SH-SY5Y (cell line): ENCODE data around the gene FBXL17.

Experiments used
- GATA2 ChIP-seq: IDR thresholded peaks from 2 replicates; pipeline ENCODE4 v1.6.1; 2011; ENCODE audit warnings: mild to moderate bottlenecking, low read depth, low read length
- GATA3 ChIP-seq: IDR thresholded peaks from 2 replicates; pipeline ENCODE4 v1.6.1; 2011; ENCODE audit warnings: low read depth, mild to moderate bottlenecking, low read length, moderate library complexity

DNA sequence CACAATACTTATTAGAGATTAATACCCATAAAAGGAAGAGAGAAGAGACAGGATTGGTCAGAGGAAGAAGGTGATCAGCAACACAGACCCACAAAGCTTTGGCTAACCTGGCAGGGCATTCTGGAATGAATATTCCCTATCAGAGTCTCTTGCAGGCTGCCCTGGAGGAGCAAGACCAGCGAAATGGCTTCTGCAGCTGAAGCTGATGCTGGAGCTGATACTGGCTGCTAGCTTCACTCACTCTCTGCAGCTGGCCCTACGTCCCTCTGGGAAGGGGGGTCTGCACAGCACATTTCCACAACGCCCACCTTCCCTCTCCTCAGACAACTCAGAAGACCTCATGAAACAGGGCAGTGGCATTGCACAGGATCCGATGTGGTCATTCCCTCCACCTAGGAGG, 541.3 kb downstream of the FBXL17 start:
- TF ChIP-seq GATA3 (no peak), GATA2 (peak; percentile 73)
